A549 (cell line): ENCODE data around the gene TSACC. TPM values are rescaled to one million over a fixed set of nuclear protein-coding genes. Genes with fewer than 3 reads are reported as not detected.

Source experiments
- ATAC-seq, 2 experiments: fragments of 200-7000 bp in 1 of 2; fragments of >200 bp in 1 of 2; cut with Nextera tagmentation in 1 of 2; cut with Tn5 transposase in 1 of 2; 3 replicates each; pipeline versions ENCODE4 v1.8.0 to v1.9.1; 2018 to 2020; ENCODE audit warnings: mild to moderate bottlenecking in 1 of 2, moderate library complexity in 1 of 2
- CTCF ChIA-PET: fragments of 300-600 bp; sonication (Branson Sonifier 250); formaldehyde crosslinking; extraction: SDS; loops from one replicate; lab custom pipeline; 2021; ENCODE audit warnings: antibody characterized with exemption, inconsistent platforms; lab: Yijun Ruan, JAX
- POLR2A ChIA-PET: fragments of 350-600 bp; formaldehyde crosslinking; extraction: SDS; loops from one replicate; lab custom pipeline; 2021; ENCODE audit warnings: antibody characterized with exemption, inconsistent platforms; lab: Yijun Ruan, JAX
- DNase-seq, 2 experiments: peaks; one replicate each; pipeline versions ENCODE4 v3.0.0 to v3.0.0-alpha.2; 2011 to 2016; ENCODE audit warnings: low read depth in 1 of 2, low spot score in 1 of 2
- FAIRE-seq: peaks from 2 replicates; lab custom pipeline; 2011; peaks lifted over from hg19 to GRCh38; lab: Jason Lieb, UNC
- H3K27ac ChIP-seq, 2 experiments: fragments of >200 bp; sonication (Bioruptor Twin); formaldehyde crosslinking; 3 replicates each; pipeline ENCODE4 v1.5.1; 2016 to 2017
- H3K4me1 ChIP-seq: fragments of >200 bp; sonication (Bioruptor Twin); formaldehyde crosslinking; 3 replicates; pipeline ENCODE4 v1.6.1; 2016
- H3K4me2 ChIP-seq: fragments of >200 bp; sonication (Bioruptor Twin); formaldehyde crosslinking; 3 replicates; pipeline ENCODE4 v1.6.1; 2016
- H3K4me3 ChIP-seq: fragments of >200 bp; sonication (Bioruptor Twin); formaldehyde crosslinking; 3 replicates; pipeline ENCODE4 v1.5.1; 2016
- H3K9me3 ChIP-seq: fragments of >200 bp; sonication (Bioruptor Twin); formaldehyde crosslinking; 3 replicates; pipeline ENCODE4 v1.6.1; 2016
- CBX2 ChIP-seq: fragments of 200-600 bp; sonication (generic); IDR thresholded peaks from 2 replicates; pipeline ENCODE4 v1.6.1; 2016; ENCODE audit warnings: low read depth, mild to moderate bottlenecking, borderline replicate concordance
- CHD4 ChIP-seq: fragments of 200-600 bp; sonication (generic); IDR thresholded peaks from 2 replicates; pipeline ENCODE4 v1.6.1; 2016; ENCODE audit warnings: antibody characterized with exemption, mild to moderate bottlenecking, borderline replicate concordance
- CTCF ChIP-seq: fragments of >200 bp; sonication (Bioruptor Twin); formaldehyde crosslinking; IDR thresholded peaks from 3 replicates; pipeline ENCODE4 v1.5.1; 2016
- EHF ChIP-seq: fragments of 250-450 bp; sonication (Bioruptor Pico); IDR thresholded peaks from 2 replicates; pipeline ENCODE4 v1.5.0; 2020; ENCODE audit warnings: mild to moderate bottlenecking
- EHMT2 ChIP-seq: fragments of 200-600 bp; sonication (generic); IDR thresholded peaks from 2 replicates; pipeline ENCODE4 v1.6.1; 2016; ENCODE audit warnings: antibody characterized with exemption, low read depth, mild to moderate bottlenecking, moderate library complexity
- EP300 ChIP-seq, 2 experiments: fragments of >200 bp; sonication (Bioruptor Twin); formaldehyde crosslinking; IDR thresholded peaks; 2 replicates in 1 of 2; 3 replicates in 1 of 2; pipeline ENCODE4 v1.6.1; 2016 to 2017
- GATA3 ChIP-seq: IDR thresholded peaks from 2 replicates; pipeline ENCODE4 v1.6.1; 2012; ENCODE audit warnings: borderline replicate concordance
- HEYL ChIP-seq: fragments of 250-450 bp; sonication (Bioruptor Pico); IDR thresholded peaks from 2 replicates; pipeline ENCODE4 v1.8.0; 2021; ENCODE audit warnings: mild to moderate bottlenecking, moderate library complexity
- JUNB ChIP-seq: fragments of >200 bp; sonication (Bioruptor Twin); formaldehyde crosslinking; IDR thresholded peaks from 2 replicates; pipeline ENCODE4 v1.6.1; 2016
- MAFK ChIP-seq: fragments of 450-650 bp; IDR thresholded peaks from 2 replicates; pipeline ENCODE4 v1.6.1; 2014; ENCODE audit not compliant: partially characterized antibody
- MYC ChIP-seq: IDR thresholded peaks from 2 replicates; pipeline ENCODE4 v1.6.1; 2012; ENCODE audit warnings: mild to moderate bottlenecking, inconsistent platforms, low read length, improper control_type of control experiment, borderline replicate concordance
- PBX3 ChIP-seq: IDR thresholded peaks from 2 replicates; pipeline ENCODE4 v1.6.1; 2012
- RAD21 ChIP-seq, 2 experiments: fragments of >200 bp in 1 of 2; sonication (Bioruptor Twin) in 1 of 2; formaldehyde crosslinking in 1 of 2; IDR thresholded peaks in 1 of 2; conservative IDR thresholded peaks in 1 of 2; 2 replicates in 1 of 2; 3 replicates in 1 of 2; pipeline ENCODE4 v1.6.1; 2012 to 2018; ENCODE audit warnings: inconsistent platforms in 1 of 2
- RCOR1 ChIP-seq: fragments of 150-350 bp; IDR thresholded peaks from 2 replicates; pipeline ENCODE4 v1.6.1; 2014; ENCODE audit warnings: antibody characterized with exemption, low read length, low read depth
- WGBS: methylation state at CpG from one replicate; pipeline ENCODE4 v1.1.6; 2017; ENCODE audit errors: missing lambda C conversion rate; 5-methylcytosine and 5-hydroxymethylcytosine counted together
- polyA plus RNA-seq, 4 experiments: library from polyadenylated mRNA; depleted of rRNA in 3 of 4; stranded (reverse); fragments of >200 nt; fragmentation: RNase III in 1 of 4; extraction: RNeasy Plus Mini Kit Qiagen cat#74134 plus additional on column Dnase treatment in 1 of 4; gene quantifications; 2 replicates in 3 of 4; 3 replicates in 1 of 4; pipeline ENCODE4 v1.2.3, GENCODE V29; 2011 to 2017
- TF ChIP-seq, protein P1 (sequence below): fragments of 200-600 bp; sonication (generic); IDR thresholded peaks from 2 replicates; pipeline ENCODE4 v1.6.1; 2016; ENCODE audit warnings: antibody characterized with exemption, mild to moderate bottlenecking, moderate library complexity
- TF ChIP-seq, protein P2 (sequence below): IDR thresholded peaks from 2 replicates; pipeline ENCODE4 v1.6.1; 2012
- TF ChIP-seq, protein P3 (sequence below): fragments of >200 bp; sonication (Bioruptor Twin); formaldehyde crosslinking; IDR thresholded peaks from 2 replicates; pipeline ENCODE4 v1.6.1; 2016
- TF ChIP-seq, protein P4 (sequence below): fragments of 250-450 bp; sonication (Bioruptor Pico); IDR thresholded peaks from 2 replicates; pipeline ENCODE4 v1.5.0; 2020; ENCODE audit warnings: low read depth, mild to moderate bottlenecking, moderate library complexity

Gene TSACC
- polyA plus RNA-seq, 2 of the 4 experiments (the other 2 are of a cell fraction): 2.6 to 3.9 TPM

- Histone ChIP-seq H3K4me1 (peaks cover 28% of the 10 kb centered on the region), H3K27ac (0 out of 6 replicates have a peak overlapping the region, but pooled peaks of 1 of the 2 experiments have one; percentile 16), H3K4me3 (no peak overlapping the region), H3K4me2 (peak overlapping the region; percentile 38), H3K9me3 (no peaks in the 10 kb centered on the region)
- ATAC-seq: peak in 1 of 2 experiments; percentile 7; a peak in 2 of 6 replicates
- FAIRE-seq: no peak
- DNase-seq: no peak
- TF ChIP-seq, protein P1, sequence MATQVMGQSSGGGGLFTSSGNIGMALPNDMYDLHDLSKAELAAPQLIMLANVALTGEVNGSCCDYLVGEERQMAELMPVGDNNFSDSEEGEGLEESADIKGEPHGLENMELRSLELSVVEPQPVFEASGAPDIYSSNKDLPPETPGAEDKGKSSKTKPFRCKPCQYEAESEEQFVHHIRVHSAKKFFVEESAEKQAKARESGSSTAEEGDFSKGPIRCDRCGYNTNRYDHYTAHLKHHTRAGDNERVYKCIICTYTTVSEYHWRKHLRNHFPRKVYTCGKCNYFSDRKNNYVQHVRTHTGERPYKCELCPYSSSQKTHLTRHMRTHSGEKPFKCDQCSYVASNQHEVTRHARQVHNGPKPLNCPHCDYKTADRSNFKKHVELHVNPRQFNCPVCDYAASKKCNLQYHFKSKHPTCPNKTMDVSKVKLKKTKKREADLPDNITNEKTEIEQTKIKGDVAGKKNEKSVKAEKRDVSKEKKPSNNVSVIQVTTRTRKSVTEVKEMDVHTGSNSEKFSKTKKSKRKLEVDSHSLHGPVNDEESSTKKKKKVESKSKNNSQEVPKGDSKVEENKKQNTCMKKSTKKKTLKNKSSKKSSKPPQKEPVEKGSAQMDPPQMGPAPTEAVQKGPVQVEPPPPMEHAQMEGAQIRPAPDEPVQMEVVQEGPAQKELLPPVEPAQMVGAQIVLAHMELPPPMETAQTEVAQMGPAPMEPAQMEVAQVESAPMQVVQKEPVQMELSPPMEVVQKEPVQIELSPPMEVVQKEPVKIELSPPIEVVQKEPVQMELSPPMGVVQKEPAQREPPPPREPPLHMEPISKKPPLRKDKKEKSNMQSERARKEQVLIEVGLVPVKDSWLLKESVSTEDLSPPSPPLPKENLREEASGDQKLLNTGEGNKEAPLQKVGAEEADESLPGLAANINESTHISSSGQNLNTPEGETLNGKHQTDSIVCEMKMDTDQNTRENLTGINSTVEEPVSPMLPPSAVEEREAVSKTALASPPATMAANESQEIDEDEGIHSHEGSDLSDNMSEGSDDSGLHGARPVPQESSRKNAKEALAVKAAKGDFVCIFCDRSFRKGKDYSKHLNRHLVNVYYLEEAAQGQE: no peak
- TF ChIP-seq CHD4 (no peak), EHF (no peak), CTCF (no peak), CBX2 (no peak), EHMT2 (no peak), HEYL (CRISPR knock-in tag) (no peak), MYC (no peak), MAFK (no peak), JUNB (no peak), RAD21 (conservative IDR thresholded peaks at IDR 0.05 in 1 of 2, IDR thresholded peaks at IDR 0.05 in 1 of 2) (no peak), EP300 (IDR thresholded peaks at IDR 0.05) (no peak), RCOR1 (no peak)
- TF ChIP-seq, protein P2, sequence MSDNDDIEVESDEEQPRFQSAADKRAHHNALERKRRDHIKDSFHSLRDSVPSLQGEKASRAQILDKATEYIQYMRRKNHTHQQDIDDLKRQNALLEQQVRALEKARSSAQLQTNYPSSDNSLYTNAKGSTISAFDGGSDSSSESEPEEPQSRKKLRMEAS: no peak
- TF ChIP-seq, protein P3, sequence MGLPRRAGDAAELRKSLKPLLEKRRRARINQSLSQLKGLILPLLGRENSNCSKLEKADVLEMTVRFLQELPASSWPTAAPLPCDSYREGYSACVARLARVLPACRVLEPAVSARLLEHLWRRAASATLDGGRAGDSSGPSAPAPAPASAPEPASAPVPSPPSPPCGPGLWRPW: no peak
- TF ChIP-seq, protein P4, sequence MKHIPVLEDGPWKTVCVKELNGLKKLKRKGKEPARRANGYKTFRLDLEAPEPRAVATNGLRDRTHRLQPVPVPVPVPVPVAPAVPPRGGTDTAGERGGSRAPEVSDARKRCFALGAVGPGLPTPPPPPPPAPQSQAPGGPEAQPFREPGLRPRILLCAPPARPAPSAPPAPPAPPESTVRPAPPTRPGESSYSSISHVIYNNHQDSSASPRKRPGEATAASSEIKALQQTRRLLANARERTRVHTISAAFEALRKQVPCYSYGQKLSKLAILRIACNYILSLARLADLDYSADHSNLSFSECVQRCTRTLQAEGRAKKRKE (CRISPR knock-in tag): no peak
- 70% methylated on average over 9 of the region's 9 CpGs for WGBS
- ChIA-PET POLR2A (no interaction called here), CTCF (interaction anchor here (0.7 to 26.9 kb wide), 4 partner anchors 8 to 78 kb away, joined by 4 to 399 read pairs (median 4); no protein-coding TSS in a partner anchor)
Observed at GRCh38 chr1:156367383-156368156, 29.2 kb downstream of the TSACC start.

DNA sequence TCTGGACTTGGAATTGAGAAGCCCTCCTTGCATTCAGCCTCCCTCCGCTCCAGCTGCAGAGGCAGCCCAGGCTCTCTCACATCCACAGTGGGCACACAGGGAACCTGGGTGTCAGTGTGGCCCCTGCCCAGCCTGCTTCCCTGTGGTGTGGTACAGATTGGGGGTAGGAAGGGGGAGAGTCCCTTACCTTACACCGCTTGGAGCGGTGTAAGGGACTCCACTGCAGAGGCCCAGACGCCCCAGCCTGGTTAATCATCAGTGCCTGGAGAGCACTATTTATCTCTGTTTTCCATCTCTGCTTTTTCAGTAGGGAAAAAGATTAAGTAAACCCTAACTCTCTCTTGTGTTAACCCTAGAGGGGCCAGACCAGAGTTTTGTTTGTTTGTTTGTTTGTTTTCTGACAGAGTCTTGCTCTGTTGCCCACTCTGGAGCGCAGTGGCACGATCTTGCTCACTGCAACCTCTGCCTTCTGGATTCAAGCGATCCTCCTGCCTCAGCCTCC is 29.9 kb downstream of the TSACC start:
- ChIA-PET POLR2A (no interaction called here), CTCF (interaction anchor here (1.7 to 26.9 kb wide), 2 partner anchors 8 to 13 kb away, joined by 4 to 399 read pairs; no protein-coding TSS in a partner anchor)
- TF ChIP-seq PBX3 (no peak), GATA3 (0 out of 2 replicates have a peak, but pooled peaks have one; percentile 18)
- TF ChIP-seq, all 56 proteins: peak for 1
- Histone ChIP-seq H3K4me1 (peaks cover 28% of the 10 kb centered on the region), H3K4me2 (peak overlapping the region; percentile 38), H3K4me3 (no peak overlapping the region), H3K9me3 (no peaks in the 10 kb centered on the region), H3K27ac (no peak overlapping the region)
- WGBS: 70% methylated on average over 7 of the region's 7 CpGs
- DNase-seq (no peak), ATAC-seq (peak; percentile 31 to 65; a peak in 4 of 6 replicates), FAIRE-seq (no peak)
